Amygdala (tissue), 56 donors: ENCODE measurements around the gene KDSR.
A peak's percentile ranks its signal among the peaks of the same experiment; 100 is the strongest.

Source experiments
- DNase-seq, 56 donors: peaks; one replicate each; lab custom pipeline; 2025; lab: John Stamatoyannopoulos, UW

The KDSR gene

GRCh38 chr18:63367053-63367953 is at the start of gene KDSR:
KDSR (minus strand) TSS chr18:63367206; CDS start chr18:63367118, 88 bp downstream.
- DNase-seq: peak; percentile 61 to 96 (median 90)

- DNase-seq: no peak
These were observed 45.9 kb upstream of the KDSR start for GRCh38 chr18:63412953-63413352.

GRCh38 chr18:63410792-63411191 is 43.8 kb upstream of the KDSR start:
- no peak for DNase-seq

GRCh38 chr18:63409301-63409700 is 42.3 kb upstream of the KDSR start:
- no peak for DNase-seq

GRCh38 chr18:63407734-63408133 is 40.7 kb upstream of the KDSR start:
- DNase-seq: no peak

GRCh38 chr18:63405986-63406385 is 39.0 kb upstream of the KDSR start:
- peak in 1 of 56 donors; percentile 4 for DNase-seq

GRCh38 chr18:63402246-63403162 is 35.5 kb upstream of the KDSR start:
- DNase-seq: no peak

- DNase-seq: no peak
These were observed 32.3 kb upstream of the KDSR start for GRCh38 chr18:63399300-63399699.

- no peak for DNase-seq
These were observed 30.3 kb upstream of the KDSR start for GRCh38 chr18:63397349-63397748.

- no peak for DNase-seq
These were observed 28.5 kb upstream of the KDSR start for GRCh38 chr18:63395503-63395902.

- DNase-seq: no peak
These were observed 27.9 kb upstream of the KDSR start for GRCh38 chr18:63394954-63395353.

GRCh38 chr18:63387861-63388260 is 20.9 kb upstream of the KDSR start:
- no peak for DNase-seq

- DNase-seq: no peak
These were observed 15.8 kb upstream of the KDSR start for GRCh38 chr18:63382843-63383242.

GRCh38 chr18:63379639-63379962 is 12.6 kb upstream of the KDSR start:
- no peak for DNase-seq

GRCh38 chr18:63378919-63379638 is 12.1 kb upstream of the KDSR start:
- no peak for DNase-seq

- no peak for DNase-seq
These were observed 10.4 kb upstream of the KDSR start for GRCh38 chr18:63377275-63377980.

GRCh38 chr18:63376538-63376937 is 9.5 kb upstream of the KDSR start:
- no peak for DNase-seq

- no peak for DNase-seq
These were observed 7.5 kb upstream of the KDSR start for GRCh38 chr18:63374540-63374939.

GRCh38 chr18:63373161-63373560 is 6.2 kb upstream of the KDSR start:
- no peak for DNase-seq

- no peak for DNase-seq
These were observed 1.6 kb upstream of the KDSR start for GRCh38 chr18:63368611-63369010.
